C4-2B (cell line): ENCODE data around the gene SLC9A7.

Source experiments
- CTCF ChIP-seq: fragments of 450-650 bp; conservative IDR thresholded peaks from 2 replicates; pipeline ENCODE4 v1.5.1; 2017; ENCODE audit warnings: mild to moderate bottlenecking
- ZFX ChIP-seq: fragments of 450-650 bp; IDR thresholded peaks from 2 replicates; pipeline ENCODE4 v1.6.1; 2017

- TF ChIP-seq CTCF (no peak), ZFX (no peak)
These were observed 148.8 kb downstream of the SLC9A7 start for GRCh38 chrX:46610070-46610658.
